WTC11 (cell line): ENCODE data around the gene CACNA1A.

ENCODE experiments used
- GRHL2 ChIP-seq: fragments of 250-450 bp; sonication (Bioruptor Pico); IDR thresholded peaks from 2 replicates; pipeline ENCODE4 v1.8.0; 2022; ENCODE audit warnings: mild to moderate bottlenecking, moderate library complexity; ENCODE audit not compliant: insufficient replicate concordance, severe bottlenecking
- JUN ChIP-seq: sonication (generic); formaldehyde crosslinking; IDR thresholded peaks from 2 replicates; pipeline ENCODE4 v1.8.0; 2023; ENCODE audit warnings: mild to moderate bottlenecking, missing genetic modification reagents
- TF ChIP-seq, protein P1 (sequence below): sonication (generic); formaldehyde crosslinking; IDR thresholded peaks from 2 replicates; pipeline ENCODE4 v1.8.0; 2022; ENCODE audit warnings: mild to moderate bottlenecking, missing genetic modification reagents
- TF ChIP-seq, protein P2 (sequence below): sonication (generic); formaldehyde crosslinking; IDR thresholded peaks from 2 replicates; pipeline ENCODE4 v1.8.1; 2023; ENCODE audit warnings: mild to moderate bottlenecking, missing genetic modification reagents, moderate library complexity
- TF ChIP-seq, protein P3 (sequence below): sonication (generic); formaldehyde crosslinking; IDR thresholded peaks from 2 replicates; pipeline ENCODE4 v1.8.1; 2022; ENCODE audit warnings: low read depth, missing genetic modification reagents, borderline replicate concordance
- TF ChIP-seq, protein P4 (sequence below): sonication (generic); formaldehyde crosslinking; IDR thresholded peaks from 2 replicates; pipeline ENCODE4 v1.8.1; 2023; ENCODE audit warnings: mild to moderate bottlenecking, missing genetic modification reagents
- TF ChIP-seq, protein P5 (sequence below): fragments of 200-600 bp; IDR thresholded peaks from 2 replicates; pipeline ENCODE4 v1.8.0; 2022; ENCODE audit warnings: antibody characterized with exemption

DNA sequence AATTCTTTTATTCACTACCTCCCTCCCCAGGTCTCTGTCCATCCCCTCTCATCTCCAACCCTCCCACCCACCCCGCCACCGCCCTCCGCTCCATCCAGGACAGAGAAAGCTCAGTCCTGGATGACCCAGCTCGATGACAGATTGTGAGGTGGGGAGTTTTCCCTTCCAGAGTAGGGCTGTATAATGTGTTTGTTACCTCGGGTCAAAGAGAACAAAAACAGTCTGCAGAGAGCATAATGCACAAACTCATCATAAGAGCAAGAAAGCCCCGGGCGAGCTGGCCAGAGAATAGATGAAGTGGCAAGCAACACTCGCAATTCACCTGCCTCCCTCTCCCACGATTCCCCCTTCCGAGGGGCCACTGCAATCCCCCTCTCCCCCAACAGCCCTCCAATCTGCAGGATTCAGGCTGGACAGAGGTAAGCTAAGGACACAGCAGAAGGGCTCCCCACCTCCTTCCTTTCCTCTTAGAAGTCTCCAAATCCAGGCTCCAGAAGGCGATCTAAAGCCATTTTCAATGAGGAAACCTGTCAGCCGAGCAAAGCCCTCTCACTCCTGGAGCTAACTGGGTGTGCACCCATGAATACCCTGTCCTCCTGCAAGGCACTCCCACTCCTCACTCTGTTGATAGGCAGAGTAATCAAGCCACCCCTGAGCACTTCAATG, 2.6 kb downstream of the CACNA1A start:
- TF ChIP-seq JUN (CRISPR knock-in tag) (no peak), GRHL2 (CRISPR knock-in tag) (no peak)
- TF ChIP-seq, protein P1, sequence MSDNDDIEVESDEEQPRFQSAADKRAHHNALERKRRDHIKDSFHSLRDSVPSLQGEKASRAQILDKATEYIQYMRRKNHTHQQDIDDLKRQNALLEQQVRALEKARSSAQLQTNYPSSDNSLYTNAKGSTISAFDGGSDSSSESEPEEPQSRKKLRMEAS (CRISPR knock-in tag): no peak
- TF ChIP-seq, protein P2, sequence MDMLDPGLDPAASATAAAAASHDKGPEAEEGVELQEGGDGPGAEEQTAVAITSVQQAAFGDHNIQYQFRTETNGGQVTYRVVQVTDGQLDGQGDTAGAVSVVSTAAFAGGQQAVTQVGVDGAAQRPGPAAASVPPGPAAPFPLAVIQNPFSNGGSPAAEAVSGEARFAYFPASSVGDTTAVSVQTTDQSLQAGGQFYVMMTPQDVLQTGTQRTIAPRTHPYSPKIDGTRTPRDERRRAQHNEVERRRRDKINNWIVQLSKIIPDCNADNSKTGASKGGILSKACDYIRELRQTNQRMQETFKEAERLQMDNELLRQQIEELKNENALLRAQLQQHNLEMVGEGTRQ (CRISPR knock-in tag): no peak
- TF ChIP-seq, protein P3, sequence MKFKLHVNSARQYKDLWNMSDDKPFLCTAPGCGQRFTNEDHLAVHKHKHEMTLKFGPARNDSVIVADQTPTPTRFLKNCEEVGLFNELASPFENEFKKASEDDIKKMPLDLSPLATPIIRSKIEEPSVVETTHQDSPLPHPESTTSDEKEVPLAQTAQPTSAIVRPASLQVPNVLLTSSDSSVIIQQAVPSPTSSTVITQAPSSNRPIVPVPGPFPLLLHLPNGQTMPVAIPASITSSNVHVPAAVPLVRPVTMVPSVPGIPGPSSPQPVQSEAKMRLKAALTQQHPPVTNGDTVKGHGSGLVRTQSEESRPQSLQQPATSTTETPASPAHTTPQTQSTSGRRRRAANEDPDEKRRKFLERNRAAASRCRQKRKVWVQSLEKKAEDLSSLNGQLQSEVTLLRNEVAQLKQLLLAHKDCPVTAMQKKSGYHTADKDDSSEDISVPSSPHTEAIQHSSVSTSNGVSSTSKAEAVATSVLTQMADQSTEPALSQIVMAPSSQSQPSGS: no peak
- TF ChIP-seq, protein P4, sequence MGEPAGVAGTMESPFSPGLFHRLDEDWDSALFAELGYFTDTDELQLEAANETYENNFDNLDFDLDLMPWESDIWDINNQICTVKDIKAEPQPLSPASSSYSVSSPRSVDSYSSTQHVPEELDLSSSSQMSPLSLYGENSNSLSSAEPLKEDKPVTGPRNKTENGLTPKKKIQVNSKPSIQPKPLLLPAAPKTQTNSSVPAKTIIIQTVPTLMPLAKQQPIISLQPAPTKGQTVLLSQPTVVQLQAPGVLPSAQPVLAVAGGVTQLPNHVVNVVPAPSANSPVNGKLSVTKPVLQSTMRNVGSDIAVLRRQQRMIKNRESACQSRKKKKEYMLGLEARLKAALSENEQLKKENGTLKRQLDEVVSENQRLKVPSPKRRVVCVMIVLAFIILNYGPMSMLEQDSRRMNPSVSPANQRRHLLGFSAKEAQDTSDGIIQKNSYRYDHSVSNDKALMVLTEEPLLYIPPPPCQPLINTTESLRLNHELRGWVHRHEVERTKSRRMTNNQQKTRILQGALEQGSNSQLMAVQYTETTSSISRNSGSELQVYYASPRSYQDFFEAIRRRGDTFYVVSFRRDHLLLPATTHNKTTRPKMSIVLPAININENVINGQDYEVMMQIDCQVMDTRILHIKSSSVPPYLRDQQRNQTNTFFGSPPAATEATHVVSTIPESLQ (CRISPR knock-in tag): no peak
- TF ChIP-seq, protein P5, sequence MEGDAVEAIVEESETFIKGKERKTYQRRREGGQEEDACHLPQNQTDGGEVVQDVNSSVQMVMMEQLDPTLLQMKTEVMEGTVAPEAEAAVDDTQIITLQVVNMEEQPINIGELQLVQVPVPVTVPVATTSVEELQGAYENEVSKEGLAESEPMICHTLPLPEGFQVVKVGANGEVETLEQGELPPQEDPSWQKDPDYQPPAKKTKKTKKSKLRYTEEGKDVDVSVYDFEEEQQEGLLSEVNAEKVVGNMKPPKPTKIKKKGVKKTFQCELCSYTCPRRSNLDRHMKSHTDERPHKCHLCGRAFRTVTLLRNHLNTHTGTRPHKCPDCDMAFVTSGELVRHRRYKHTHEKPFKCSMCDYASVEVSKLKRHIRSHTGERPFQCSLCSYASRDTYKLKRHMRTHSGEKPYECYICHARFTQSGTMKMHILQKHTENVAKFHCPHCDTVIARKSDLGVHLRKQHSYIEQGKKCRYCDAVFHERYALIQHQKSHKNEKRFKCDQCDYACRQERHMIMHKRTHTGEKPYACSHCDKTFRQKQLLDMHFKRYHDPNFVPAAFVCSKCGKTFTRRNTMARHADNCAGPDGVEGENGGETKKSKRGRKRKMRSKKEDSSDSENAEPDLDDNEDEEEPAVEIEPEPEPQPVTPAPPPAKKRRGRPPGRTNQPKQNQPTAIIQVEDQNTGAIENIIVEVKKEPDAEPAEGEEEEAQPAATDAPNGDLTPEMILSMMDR: no peak
